ENCODE measurements around the gene CCDC137.

CCDC137 gene

GRCh38 chr17:81716674-81716996, 50.1 kb downstream of the CCDC137 start:
- Histone ChIP-seq H3K4me1 (ENCODE audit: low read length) (peaks cover 8% of the 10 kb centered on the region; the same call in 1 of the 2 replicates), H3K27me3 (replicated peaks; ENCODE audit: insufficient read depth, low read length) (no peaks in the 10 kb centered on the region), H3K36me3 (replicated peaks; ENCODE audit: insufficient read depth, low read length) (no peaks in the 10 kb centered on the region), H3K4me2 (ENCODE audit: low read depth, low read length) (no peak overlapping the region), H3K9ac (ENCODE audit: low read length) (no peak overlapping the region), H3K27ac (ENCODE audit: low read length) (no peak overlapping the region), H2AFZ (ENCODE audit: low read length) (no peak overlapping the region), H3F3A (ENCODE audit: insufficient read depth, low read length) (peaks cover 8% of the 10 kb centered on the region), H3K9me3 (replicated peaks; ENCODE audit: insufficient read depth, low read length) (no peaks in the 10 kb centered on the region), H3K9me2 (replicated peaks; ENCODE audit: insufficient read depth, low read length) (no peaks in the 10 kb centered on the region), H3K79me2 (ENCODE audit: low read length) (peaks cover 34% of the 10 kb centered on the region), H4K20me1 (ENCODE audit: insufficient read depth, low read length) (no peaks in the 10 kb centered on the region), H3K4me3 (ENCODE audit: low read length) (no peak overlapping the region)
- TF ChIP-seq EZH2 (optimal IDR thresholded peaks at IDR 0.05; ENCODE audit: low read depth, low read length) (no peak), EZH2phosphoT487 (IDR thresholded peaks at IDR 0.05; ENCODE audit: low read length) (no peak), CTCF (IDR thresholded peaks at IDR 0.05; ENCODE audit: low read length) (no peak)
- no peak for DNase-seq

DNA sequence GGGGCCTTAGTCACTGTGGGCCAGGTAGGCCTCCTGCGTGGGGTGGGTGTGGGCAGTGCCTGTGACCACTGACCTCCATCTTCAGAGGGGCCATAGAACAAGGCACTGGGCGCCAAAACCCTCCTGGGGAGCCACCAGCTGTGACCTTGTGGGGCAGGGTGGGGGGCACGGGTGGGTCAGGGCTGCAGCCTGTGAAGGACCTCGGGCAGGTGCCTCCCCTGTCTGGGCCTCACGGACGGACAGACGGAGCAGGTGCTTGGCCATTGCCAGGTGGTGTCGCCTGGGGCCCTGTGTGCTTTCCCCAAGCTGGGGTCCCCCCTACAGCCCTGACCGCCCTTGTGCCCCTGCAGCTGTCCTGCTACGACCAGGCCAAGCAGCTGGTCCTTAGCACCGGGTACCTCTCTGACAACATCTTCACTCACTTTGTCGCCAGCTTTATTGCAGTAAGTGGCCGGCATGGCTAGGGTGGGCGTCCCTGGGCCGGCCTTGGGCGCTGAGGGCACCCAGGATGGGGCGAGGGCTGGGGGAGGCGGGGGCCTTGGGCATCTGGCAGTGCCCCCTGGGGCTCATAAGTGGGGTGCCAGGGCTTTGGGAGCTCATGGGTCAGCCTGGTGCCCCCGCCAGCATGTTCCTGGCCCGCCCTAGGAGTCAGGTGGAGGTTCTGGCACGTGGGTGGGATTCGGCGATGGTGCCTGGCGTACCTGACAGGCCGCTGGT, 50.7 kb downstream of the CCDC137 start:
- peaks cover 10% of the 10 kb centered on the region; the same call in 1 of the 2 replicates for H3F3A ChIP-seq (ENCODE audit: insufficient read depth, low read length)
- H3K27ac ChIP-seq (ENCODE audit: low read length), result no peak overlapping the region
- peaks cover 13% of the 10 kb centered on the region for H3K4me1 ChIP-seq (ENCODE audit: low read length)
- no peak for DNase-seq
- H3K27me3 ChIP-seq (replicated peaks; ENCODE audit: insufficient read depth, low read length), result no peaks in the 10 kb centered on the region
- H3K4me3 ChIP-seq (ENCODE audit: low read length), result no peak overlapping the region
- no peaks in the 10 kb centered on the region for H3K9me2 ChIP-seq (replicated peaks; ENCODE audit: insufficient read depth, low read length)
- H2AFZ ChIP-seq (ENCODE audit: low read length), result no peak overlapping the region
- H3K4me2 ChIP-seq (ENCODE audit: low read depth, low read length), result no peak overlapping the region
- TF ChIP-seq EZH2 (optimal IDR thresholded peaks at IDR 0.05; ENCODE audit: low read depth, low read length), result no peak
- TF ChIP-seq EZH2phosphoT487 (IDR thresholded peaks at IDR 0.05; ENCODE audit: low read length), result no peak
- no peak for TF ChIP-seq CTCF (IDR thresholded peaks at IDR 0.05; ENCODE audit: low read length)
- no peaks in the 10 kb centered on the region for H3K9me3 ChIP-seq (replicated peaks; ENCODE audit: insufficient read depth, low read length)
- no peaks in the 10 kb centered on the region for H4K20me1 ChIP-seq (ENCODE audit: insufficient read depth, low read length)
- H3K9ac ChIP-seq (ENCODE audit: low read length), result no peak overlapping the region
- H3K79me2 ChIP-seq (ENCODE audit: low read length), result peaks cover 34% of the 10 kb centered on the region
- no peaks in the 10 kb centered on the region for H3K36me3 ChIP-seq (replicated peaks; ENCODE audit: insufficient read depth, low read length)

GRCh38 chr17:81717766-81718089, 51.2 kb downstream of the CCDC137 start:
- Histone ChIP-seq H3K27ac (ENCODE audit: low read length) (no peak overlapping the region), H3K4me2 (ENCODE audit: low read depth, low read length) (no peak overlapping the region), H3K36me3 (replicated peaks; ENCODE audit: insufficient read depth, low read length) (no peaks in the 10 kb centered on the region), H3F3A (ENCODE audit: insufficient read depth, low read length) (peaks cover 10% of the 10 kb centered on the region; the same call in 1 of the 2 replicates), H3K79me2 (ENCODE audit: low read length) (peaks cover 29% of the 10 kb centered on the region), H3K4me3 (ENCODE audit: low read length) (no peak overlapping the region), H3K4me1 (ENCODE audit: low read length) (peaks cover 17% of the 10 kb centered on the region), H3K27me3 (replicated peaks; ENCODE audit: insufficient read depth, low read length) (no peaks in the 10 kb centered on the region), H4K20me1 (ENCODE audit: insufficient read depth, low read length) (no peaks in the 10 kb centered on the region), H2AFZ (ENCODE audit: low read length) (no peak overlapping the region), H3K9me2 (replicated peaks; ENCODE audit: insufficient read depth, low read length) (no peaks in the 10 kb centered on the region), H3K9ac (ENCODE audit: low read length) (no peak overlapping the region), H3K9me3 (replicated peaks; ENCODE audit: insufficient read depth, low read length) (no peaks in the 10 kb centered on the region)
- no peak for TF ChIP-seq CTCF (IDR thresholded peaks at IDR 0.05; ENCODE audit: low read length)
- no peak for TF ChIP-seq EZH2phosphoT487 (IDR thresholded peaks at IDR 0.05; ENCODE audit: low read length)
- no peak for TF ChIP-seq EZH2 (optimal IDR thresholded peaks at IDR 0.05; ENCODE audit: low read depth, low read length)
- no peak for DNase-seq
